Loucy (cell line): ENCODE measurements around the gene LRRTM2.

Experiments
- H2AFZ ChIP-seq: fragments of 200-600 bp; sonication (generic); 2 replicates; pipeline ENCODE4 v1.6.0; 2016; ENCODE audit warnings: antibody characterized with exemption, mild to moderate bottlenecking, low read length, moderate library complexity
- H3F3A ChIP-seq: fragments of 200-600 bp; 2 replicates; pipeline ENCODE4 v1.6.0; 2016; ENCODE audit warnings: antibody characterized with exemption, low read depth, mild to moderate bottlenecking
- H3K27me3 ChIP-seq: fragments of 200-600 bp; sonication (generic); 2 replicates; pipeline ENCODE4 v1.6.1; 2014; ENCODE audit warnings: low read length, mild to moderate bottlenecking; ENCODE audit not compliant: insufficient read depth, poor library complexity, severe bottlenecking
- H3K36me3 ChIP-seq: fragments of 200-600 bp; sonication (generic); 2 replicates; pipeline ENCODE4 v1.6.1; 2016; ENCODE audit warnings: low read length; ENCODE audit not compliant: insufficient read depth
- H3K4me1 ChIP-seq: fragments of 200-600 bp; sonication (generic); 2 replicates; pipeline ENCODE4 v1.5.1; 2014; ENCODE audit warnings: low read length, mild to moderate bottlenecking; ENCODE audit not compliant: insufficient read depth, poor library complexity, severe bottlenecking
- H3K4me2 ChIP-seq: fragments of 200-600 bp; sonication (generic); 2 replicates; pipeline ENCODE4 v1.6.0; 2014; ENCODE audit warnings: antibody characterized with exemption, low read length, low read depth, mild to moderate bottlenecking; ENCODE audit not compliant: poor library complexity, severe bottlenecking
- H3K4me3 ChIP-seq: fragments of 200-600 bp; sonication (generic); 2 replicates; pipeline ENCODE4 v1.5.1; 2014; ENCODE audit warnings: low read length, mild to moderate bottlenecking, mixed read lengths; ENCODE audit not compliant: poor library complexity, severe bottlenecking
- H3K79me2 ChIP-seq: fragments of 200-600 bp; sonication (generic); 2 replicates; pipeline ENCODE4 v1.6.1; 2014; ENCODE audit warnings: low read length; ENCODE audit not compliant: insufficient read depth
- H3K9ac ChIP-seq: fragments of 200-600 bp; sonication (generic); 2 replicates; pipeline ENCODE4 v1.6.0; 2014; ENCODE audit warnings: mild to moderate bottlenecking, low read depth, low read length, moderate library complexity; ENCODE audit not compliant: poor library complexity, severe bottlenecking
- H3K9me2 ChIP-seq: fragments of 200-600 bp; sonication (generic); replicated peaks from 2 replicates; pipeline ENCODE4 v1.6.1; 2016; ENCODE audit warnings: low read depth, low read length, mixed read lengths
- H3K9me3 ChIP-seq: fragments of 200-600 bp; sonication (generic); 2 replicates; pipeline ENCODE4 v1.6.1; 2014; ENCODE audit warnings: mild to moderate bottlenecking, antibody characterized with exemption, low read length, low read depth; ENCODE audit not compliant: insufficient read depth
- H4K20me1 ChIP-seq: fragments of 200-600 bp; sonication (generic); 2 replicates; pipeline ENCODE4 v1.6.0; 2014; ENCODE audit warnings: antibody characterized with exemption, low read length, mild to moderate bottlenecking; ENCODE audit not compliant: insufficient read depth, poor library complexity, severe bottlenecking
- CTCF ChIP-seq: fragments of 200-600 bp; sonication (generic); conservative IDR thresholded peaks from 2 replicates; pipeline ENCODE4 v1.5.1; 2014; ENCODE audit warnings: mild to moderate bottlenecking, antibody characterized with exemption, low read length
- EZH2phosphoT487 ChIP-seq: fragments of 200-600 bp; IDR thresholded peaks from 2 replicates; pipeline ENCODE4 v1.6.1; 2018; ENCODE audit warnings: antibody characterized with exemption, mild to moderate bottlenecking, moderate library complexity, borderline replicate concordance

Gene LRRTM2

DNA sequence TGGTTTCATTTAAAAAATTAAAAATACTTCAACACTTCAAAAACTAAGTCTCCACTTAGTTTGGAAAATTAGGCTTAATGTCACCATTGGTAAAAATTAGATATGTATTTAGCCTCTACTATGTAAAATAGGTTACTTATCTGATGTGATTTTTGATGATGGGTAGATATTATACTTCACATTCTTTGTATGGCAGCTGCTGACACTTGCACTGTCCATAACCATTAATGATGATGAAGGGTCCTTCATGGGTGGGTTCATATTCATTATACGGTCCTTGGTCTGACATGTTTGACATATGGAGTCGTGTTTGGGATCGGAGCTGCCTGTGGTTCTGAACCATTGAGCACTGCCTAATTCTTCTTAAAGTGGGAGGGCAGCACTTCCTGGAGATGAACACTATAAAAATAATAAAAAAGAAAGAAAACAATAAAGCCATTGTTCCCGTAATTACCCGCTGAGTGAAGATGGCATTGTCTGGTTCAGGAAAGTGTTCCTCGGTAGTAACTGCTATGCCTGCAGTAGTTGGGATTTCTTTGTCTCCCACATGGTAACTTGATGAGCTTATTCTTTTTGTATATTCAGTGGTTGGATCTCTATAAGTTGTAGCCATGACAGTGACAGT, 2.2 kb downstream of the LRRTM2 start:
- Histone ChIP-seq H3K9ac (no peak overlapping the region), H3K79me2 (no peaks in the 10 kb centered on the region), H3K9me2 (no peaks in the 10 kb centered on the region), H3K36me3 (no peaks in the 10 kb centered on the region), H3F3A (no peaks in the 10 kb centered on the region), H3K4me1 (peaks cover 11% of the 10 kb centered on the region), H3K9me3 (no peaks in the 10 kb centered on the region), H4K20me1 (no peaks in the 10 kb centered on the region), H3K27me3 (no peaks in the 10 kb centered on the region), H2AFZ (no peak overlapping the region), H3K4me3 (no peak overlapping the region), H3K4me2 (no peak overlapping the region)
- TF ChIP-seq EZH2phosphoT487: no peak
- TF ChIP-seq CTCF: no peak

GRCh38 chr5:138870611-138871010, 4.5 kb downstream of the LRRTM2 start:
- no peak for TF ChIP-seq EZH2phosphoT487
- no peak for TF ChIP-seq CTCF
- H3K4me1 ChIP-seq: peaks cover 11% of the 10 kb centered on the region

DNA sequence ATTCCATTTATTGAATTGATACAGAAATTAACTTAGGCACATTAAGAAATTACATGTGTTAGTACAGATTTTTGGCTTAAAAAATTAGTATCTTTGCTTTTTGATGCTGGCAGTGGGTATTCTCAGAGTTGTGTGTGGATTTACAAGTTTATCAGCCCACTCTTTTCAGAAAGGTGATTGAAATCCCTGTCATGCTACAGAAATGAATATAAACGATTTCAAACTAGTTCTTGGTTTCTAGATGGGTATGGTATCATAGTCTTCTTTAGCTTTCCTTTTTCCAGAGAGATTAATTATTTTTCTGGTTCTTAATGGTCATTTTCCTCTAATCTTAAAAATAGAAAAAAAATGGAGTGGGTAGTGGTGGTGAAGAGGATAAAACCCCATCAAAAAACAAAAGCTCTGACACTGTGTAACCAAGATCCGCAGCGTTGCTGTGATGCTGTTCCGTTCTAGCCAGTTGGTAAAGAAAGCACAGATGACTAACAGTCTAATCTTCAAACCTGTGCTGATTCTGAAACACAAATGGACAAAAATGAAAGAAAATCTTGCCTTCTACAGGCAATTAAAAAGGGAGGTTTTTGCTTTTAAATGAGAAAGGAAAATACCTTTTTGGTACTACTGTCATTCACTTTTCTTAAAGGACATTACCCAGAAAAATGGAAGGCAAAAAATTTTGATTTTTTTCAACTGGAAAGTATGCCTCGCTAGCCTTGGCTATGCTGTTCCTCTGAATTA, 5.2 kb downstream of the LRRTM2 start:
- Histone ChIP-seq H3F3A (no peaks in the 10 kb centered on the region), H3K9ac (no peak overlapping the region), H3K4me2 (no peak overlapping the region), H3K4me1 (peaks cover 11% of the 10 kb centered on the region), H3K27me3 (no peaks in the 10 kb centered on the region), H2AFZ (no peak overlapping the region), H3K4me3 (no peak overlapping the region), H4K20me1 (no peaks in the 10 kb centered on the region), H3K36me3 (no peaks in the 10 kb centered on the region), H3K9me2 (no peaks in the 10 kb centered on the region), H3K9me3 (no peaks in the 10 kb centered on the region), H3K79me2 (no peaks in the 10 kb centered on the region)
- TF ChIP-seq CTCF (no peak), EZH2phosphoT487 (no peak)

More at GRCh38 chr5:138870611-138871010, 4.5 kb downstream of the LRRTM2 start:
- H2AFZ ChIP-seq: no peak overlapping the region
- H4K20me1 ChIP-seq: no peaks in the 10 kb centered on the region
- no peaks in the 10 kb centered on the region for H3K9me3 ChIP-seq
- no peaks in the 10 kb centered on the region for H3K36me3 ChIP-seq
- H3K79me2 ChIP-seq: no peaks in the 10 kb centered on the region
- no peaks in the 10 kb centered on the region for H3K9me2 ChIP-seq
- no peak overlapping the region for H3K4me3 ChIP-seq
- no peaks in the 10 kb centered on the region for H3K27me3 ChIP-seq
- H3K4me2 ChIP-seq: no peak overlapping the region
- H3K9ac ChIP-seq: no peak overlapping the region
- no peaks in the 10 kb centered on the region for H3F3A ChIP-seq
